ENCODE results near the gene PCMT1. TPM values are rescaled to one million over a fixed set of nuclear protein-coding genes. Genes with fewer than 3 reads are reported as not detected.
A peak's percentile ranks its signal among the peaks of the same experiment; 100 is the strongest.
"Not testable (repeated sequence)": the region's sequence is repeated elsewhere in the genome, so short reads cannot be mapped to it uniquely, and the experiment has no call there.

The PCMT1 gene
- total and polyA plus RNA-seq, 7 donors = 124 to 613 (median 161) TPM

DNA sequence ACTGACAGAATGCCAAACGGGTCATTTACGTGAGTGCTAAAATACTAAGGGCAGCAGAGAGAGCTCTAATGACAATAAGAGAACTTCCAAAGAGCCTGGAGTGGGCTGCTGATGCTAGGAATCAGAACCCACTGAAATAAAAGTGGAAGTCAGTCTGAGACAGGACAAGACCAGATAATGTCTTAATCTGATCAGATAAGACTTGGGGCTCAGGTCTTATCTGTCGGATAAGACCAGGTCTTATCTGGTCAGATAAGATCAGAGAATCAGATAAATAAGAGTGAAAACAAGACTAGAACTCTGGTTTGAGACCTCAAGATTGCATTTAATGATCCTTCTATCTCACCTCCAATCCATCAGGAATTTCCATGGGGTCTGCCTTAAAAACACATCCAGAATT lies 96.0 kb downstream of the PCMT1 start:
- intact Hi-C loops (cut with DNase I) = loop anchor here (2.0 to 10.0 kb wide), 3 partner anchors 15 to 52 kb away; partner anchors contain the start of gene RAET1E (in 2 of the 2)

GRCh38 chr6:149846321-149846720 lies 96.8 kb downstream of the PCMT1 start:
- Histone ChIP-seq H3K4me3 (no peak overlapping the region), H3K36me3 (ENCODE audit: insufficient read depth in 1 of 2, low read depth in 1 of 2) (peaks cover 0 to 17% of the 10 kb centered on the region in 2 donors), H3K9me3 (no peaks in the 10 kb centered on the region), H3K27ac (peak overlapping the region; percentile 81), H3K27me3 (ENCODE audit: insufficient read depth in 3 of 3, low read length in 2 of 3) (no peaks in the 10 kb centered on the region), H3K4me1 (peaks cover 32% of the 10 kb centered on the region)
- TF ChIP-seq CTCF (IDR thresholded peaks at IDR 0.05) = no peak
- intact Hi-C loops (cut with DNase I) = loop anchor here (5.0 to 10.0 kb wide), 2 partner anchors 48 to 51 kb away; partner anchors contain the start of gene RAET1E (in 2 of the 2)
- DNase-seq (peak; percentile 58 to 73), ATAC-seq (peak; percentile 63 to 75 (median 72))
- 40 to 53% (median 46%) methylated on average over 7 of the region's 7 CpGs for WGBS, 3 donors

More for the DNA sequence above, 96.0 kb downstream of the PCMT1 start:
- no peak for DNase-seq
- TF ChIP-seq CTCF (IDR thresholded peaks at IDR 0.05) = no peak
- Histone ChIP-seq H3K4me1 (peaks cover 31% of the 10 kb centered on the region), H3K9me3 (no peaks in the 10 kb centered on the region), H3K36me3 (ENCODE audit: insufficient read depth in 1 of 2, low read depth in 1 of 2) (peaks cover 0 to 18% of the 10 kb centered on the region in 2 donors), H3K4me3 (no peak overlapping the region), H3K27ac (peak overlapping the region; percentile 81), H3K27me3 (ENCODE audit: insufficient read depth in 3 of 3, low read length in 2 of 3) (no peaks in the 10 kb centered on the region)
- no peak for ATAC-seq
- WGBS, 3 donors = 44 to 79% (median 75%) methylated on average over 3 of the region's 3 CpGs

DNA sequence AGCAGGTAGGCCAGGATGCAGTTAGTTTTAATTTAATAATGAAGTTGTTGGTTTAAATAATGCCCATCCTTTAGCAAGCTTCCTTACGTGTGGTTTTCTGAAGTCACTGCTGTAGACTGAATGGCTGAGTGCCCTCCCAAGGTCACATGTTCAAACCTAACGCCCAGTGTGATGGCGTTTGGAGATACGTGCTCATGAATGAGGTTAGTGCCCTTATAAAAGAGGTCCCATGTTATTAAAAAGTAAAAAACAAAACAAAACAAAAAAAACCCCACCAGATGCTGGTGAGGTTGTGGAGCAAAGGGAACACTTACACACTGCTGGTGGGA lies 98.4 kb downstream of the PCMT1 start:
- no peak for ATAC-seq
- intact Hi-C loops (cut with DNase I) = loop anchor here (5.0 to 10.0 kb wide), 2 partner anchors 47 to 49 kb away; partner anchors contain the start of gene RAET1E (in 2 of the 2)

GRCh38 chr6:149848343-149848742 lies 98.8 kb downstream of the PCMT1 start:
- not testable (repeated sequence) for H3K4me3 ChIP-seq; ATAC-seq; H3K27me3 ChIP-seq (ENCODE audit: insufficient read depth in 3 of 3, low read length in 2 of 3); DNase-seq; H3K36me3 ChIP-seq (ENCODE audit: insufficient read depth in 1 of 2, low read depth in 1 of 2); H3K9me3 ChIP-seq
- WGBS, 3 donors = 73 to 90% (median 85%) methylated on average over 4 of the region's 4 CpGs
- intact Hi-C loops (cut with DNase I) = loop anchor here (5.0 to 10.0 kb wide), 2 partner anchors 46 to 49 kb away; partner anchors contain the start of gene RAET1E (in 2 of the 2)
- Histone ChIP-seq H3K4me1 (peaks cover 44% of the 10 kb centered on the region), H3K27ac (peak overlapping the region; percentile 10)

More for the DNA sequence above, 98.4 kb downstream of the PCMT1 start:
- Histone ChIP-seq H3K36me3 (ENCODE audit: insufficient read depth in 1 of 2, low read depth in 1 of 2) (peaks cover 0 to 1% of the 10 kb centered on the region in 2 donors), H3K27ac (peak overlapping the region; percentile 64), H3K9me3 (no peaks in the 10 kb centered on the region), H3K27me3 (ENCODE audit: insufficient read depth in 3 of 3, low read length in 2 of 3) (no peaks in the 10 kb centered on the region), H3K4me1 (peaks cover 44% of the 10 kb centered on the region), H3K4me3 (no peak overlapping the region)
- no peak for TF ChIP-seq CTCF (IDR thresholded peaks at IDR 0.05)
- no peak for DNase-seq
- 84 to 90% (median 90%) methylated on average over 4 of the region's 4 CpGs for WGBS, 3 donors

- peak in 3 of 4 donors; percentile 50 to 54 (median 50) for ATAC-seq
- H3K27ac ChIP-seq = peak overlapping the region; percentile 89
- intact Hi-C loops (cut with DNase I) = no loop called here
- DNase-seq = no peak
- no peak for TF ChIP-seq CTCF (IDR thresholded peaks at IDR 0.05)
- no peaks in the 10 kb centered on the region for H3K27me3 ChIP-seq (ENCODE audit: insufficient read depth in 3 of 3, low read length in 2 of 3)
- no peaks in the 10 kb centered on the region for H3K36me3 ChIP-seq (ENCODE audit: insufficient read depth in 1 of 2, low read depth in 1 of 2)
- WGBS, 3 donors = 86 to 91% (median 88%) methylated on average over 5 of the region's 5 CpGs
- no peaks in the 10 kb centered on the region for H3K9me3 ChIP-seq
- H3K4me3 ChIP-seq = no peak overlapping the region
- H3K4me1 ChIP-seq = peaks cover 37% of the 10 kb centered on the region
These were observed 102.0 kb downstream of the PCMT1 start for GRCh38 chr6:149851461-149852110.
